Measurements from ENCODE around the gene SMG9.

SMG9 gene

GRCh38 chr19:43751466-43752220, 3.1 kb downstream of the SMG9 start:
- no peak for DNase-seq (ENCODE audit: extremely low spot score)
- ChIA-PET POLR2A (interaction anchor here (5.6 kb wide), 1 partner anchor 14 kb away, joined by 38 read pairs; no protein-coding TSS in a partner anchor), CTCF (interaction anchor here (0.8 to 20.8 kb wide), 7 partner anchors 9 to 83 kb away, joined by 3 to 234 read pairs (median 6); partner anchors contain the start of gene KCNN4)
- TF ChIP-seq, protein P1, sequence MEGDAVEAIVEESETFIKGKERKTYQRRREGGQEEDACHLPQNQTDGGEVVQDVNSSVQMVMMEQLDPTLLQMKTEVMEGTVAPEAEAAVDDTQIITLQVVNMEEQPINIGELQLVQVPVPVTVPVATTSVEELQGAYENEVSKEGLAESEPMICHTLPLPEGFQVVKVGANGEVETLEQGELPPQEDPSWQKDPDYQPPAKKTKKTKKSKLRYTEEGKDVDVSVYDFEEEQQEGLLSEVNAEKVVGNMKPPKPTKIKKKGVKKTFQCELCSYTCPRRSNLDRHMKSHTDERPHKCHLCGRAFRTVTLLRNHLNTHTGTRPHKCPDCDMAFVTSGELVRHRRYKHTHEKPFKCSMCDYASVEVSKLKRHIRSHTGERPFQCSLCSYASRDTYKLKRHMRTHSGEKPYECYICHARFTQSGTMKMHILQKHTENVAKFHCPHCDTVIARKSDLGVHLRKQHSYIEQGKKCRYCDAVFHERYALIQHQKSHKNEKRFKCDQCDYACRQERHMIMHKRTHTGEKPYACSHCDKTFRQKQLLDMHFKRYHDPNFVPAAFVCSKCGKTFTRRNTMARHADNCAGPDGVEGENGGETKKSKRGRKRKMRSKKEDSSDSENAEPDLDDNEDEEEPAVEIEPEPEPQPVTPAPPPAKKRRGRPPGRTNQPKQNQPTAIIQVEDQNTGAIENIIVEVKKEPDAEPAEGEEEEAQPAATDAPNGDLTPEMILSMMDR (IDR thresholded peaks at IDR 0.05; ENCODE audit: control extremely low read depth, extremely low read depth, low read depth, missing control alignments) = no peak

GRCh38 chr19:43749898-43750297, 4.9 kb downstream of the SMG9 start:
- DNase-seq (ENCODE audit: extremely low spot score) = no peak
- TF ChIP-seq, protein P1 (IDR thresholded peaks at IDR 0.05; ENCODE audit: control extremely low read depth, extremely low read depth, low read depth, missing control alignments) = no peak
- ChIA-PET POLR2A (interaction anchor here (1.0 kb wide), 1 partner anchor 15 kb away, joined by 3 read pairs; no protein-coding TSS in a partner anchor), CTCF (interaction anchor here (0.7 to 2.7 kb wide), 5 partner anchors 17 to 82 kb away, joined by 3 to 14 read pairs (median 4); no protein-coding TSS in a partner anchor)

DNA sequence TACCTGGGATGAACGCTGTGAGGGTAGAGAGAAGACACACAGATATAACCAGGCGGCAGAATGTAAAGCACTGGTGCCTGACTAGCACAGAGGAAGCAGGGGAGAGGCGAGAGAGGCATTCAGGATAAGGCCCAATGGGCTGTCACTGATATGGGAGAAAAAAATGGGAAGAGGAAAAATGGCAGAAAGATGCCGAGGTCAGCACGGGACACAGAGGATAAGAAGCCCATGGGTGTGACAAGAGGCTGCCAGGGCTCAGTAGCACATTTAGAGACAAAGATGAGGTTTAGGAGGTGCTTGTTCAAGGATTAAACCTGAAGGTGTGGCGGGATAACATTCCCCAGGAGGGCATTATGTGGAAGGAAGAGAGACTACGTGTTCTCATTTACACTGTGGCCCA, 5.6 kb downstream of the SMG9 start:
- CTCF ChIA-PET = interaction anchor here (0.8 to 2.7 kb wide), 4 partner anchors 18 to 81 kb away, joined by 4 to 14 read pairs (median 6); no protein-coding TSS in a partner anchor
- TF ChIP-seq, protein P1 (IDR thresholded peaks at IDR 0.05; ENCODE audit: control extremely low read depth, extremely low read depth, low read depth, missing control alignments) = no peak
- DNase-seq (ENCODE audit: extremely low spot score) = no peak
- POLR2A ChIA-PET = interaction anchor here (1.0 kb wide), 1 partner anchor 16 kb away, joined by 3 read pairs; no protein-coding TSS in a partner anchor

DNA sequence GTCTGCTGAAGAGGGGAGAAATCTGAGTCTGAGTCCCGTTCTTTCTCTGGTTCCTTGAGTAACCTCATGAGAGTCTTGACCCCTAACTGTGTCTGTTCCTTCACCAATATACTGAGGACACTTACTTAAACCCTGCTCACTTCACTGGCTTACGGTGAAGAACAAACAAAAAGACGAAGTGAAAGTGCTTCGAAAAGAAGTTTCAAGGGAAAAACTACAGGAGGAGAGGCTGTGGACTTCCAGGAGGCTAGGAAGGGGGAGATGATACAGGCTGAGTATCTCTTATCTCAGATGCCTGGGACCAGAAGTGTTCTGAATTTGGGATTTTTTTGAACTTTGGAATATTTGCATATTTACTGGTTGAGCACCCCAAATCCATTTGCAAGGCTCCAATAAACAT, 6.1 kb downstream of the SMG9 start:
- DNase-seq (ENCODE audit: extremely low spot score) = no peak
- POLR2A ChIA-PET = no interaction called here
- CTCF ChIA-PET = interaction anchor here (0.8 to 7.7 kb wide), 4 partner anchors 15 to 62 kb away, joined by 3 to 67 read pairs (median 9); no protein-coding TSS in a partner anchor
- TF ChIP-seq, protein P1 (IDR thresholded peaks at IDR 0.05; ENCODE audit: control extremely low read depth, extremely low read depth, low read depth, missing control alignments) = no peak

DNA sequence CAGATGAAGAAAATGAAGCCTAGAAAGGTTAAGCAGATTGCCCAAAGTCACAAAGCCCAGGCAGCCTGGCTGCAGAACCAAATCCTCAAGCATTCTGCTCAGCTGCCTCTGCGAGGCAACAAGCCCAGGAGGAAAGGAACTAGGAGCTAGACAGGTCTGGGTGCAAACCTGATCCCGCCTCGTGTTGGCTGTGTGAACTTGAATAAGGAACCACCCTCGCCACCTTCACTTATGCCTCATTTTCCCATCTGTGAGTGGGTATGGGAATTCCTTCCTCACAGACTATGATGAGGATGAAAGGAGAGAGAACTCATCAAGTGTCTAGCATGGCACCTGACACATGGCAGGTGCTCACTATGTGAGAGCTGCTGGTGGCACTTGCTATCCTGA, 6.6 kb downstream of the SMG9 start:
- TF ChIP-seq, protein P1 (IDR thresholded peaks at IDR 0.05; ENCODE audit: control extremely low read depth, extremely low read depth, low read depth, missing control alignments) = no peak
- DNase-seq (ENCODE audit: extremely low spot score) = no peak
- ChIA-PET POLR2A (no interaction called here), CTCF (interaction anchor here (0.8 to 7.7 kb wide), 4 partner anchors 15 to 62 kb away, joined by 3 to 67 read pairs (median 9); no protein-coding TSS in a partner anchor)

- ChIA-PET CTCF (interaction anchor here (0.8 to 7.7 kb wide), 9 partner anchors 9 to 153 kb away, joined by 3 to 67 read pairs (median 14); partner anchors contain the start of gene KCNN4), POLR2A (no interaction called here)
- TF ChIP-seq, protein P1 (IDR thresholded peaks at IDR 0.05; ENCODE audit: control extremely low read depth, extremely low read depth, low read depth, missing control alignments) = no peak
- peak; percentile 52 for DNase-seq (ENCODE audit: extremely low spot score)
Measured at GRCh38 chr19:43747557-43748204, 7.1 kb downstream of the SMG9 start.
